Fibroblast of villous mesenchyme (primary cell): ENCODE data around the gene MEF2D. TPM values are rescaled to one million over a fixed set of nuclear protein-coding genes. Genes with fewer than 3 reads are reported as not detected.

Source experiments
- DNase-seq: peaks from one replicate; pipeline ENCODE4 v3.0.0-alpha.2; 2010; ENCODE audit warnings: low read depth
- H3K4me3 ChIP-seq: 2 replicates; pipeline ENCODE4 v1.5.1; 2011; ENCODE audit warnings: low read depth, mild to moderate bottlenecking, low read length
- total RNA-seq: library from RNA; depleted of rRNA; stranded (reverse); fragments of >200 nt; gene quantifications from 2 replicates; pipeline ENCODE4 v1.2.3, GENCODE V29; 2012
- TF ChIP-seq, protein P1 (sequence below): IDR thresholded peaks from 2 replicates; pipeline ENCODE4 v1.5.1; 2012; ENCODE audit warnings: low read depth, mild to moderate bottlenecking, low read length; ENCODE audit not compliant: insufficient read depth

Gene MEF2D
- total RNA-seq, 1 donor = 10.8 TPM

GRCh38 chr1:156424806-156425432 lies 75.7 kb downstream of the MEF2D start:
- TF ChIP-seq, protein P1, sequence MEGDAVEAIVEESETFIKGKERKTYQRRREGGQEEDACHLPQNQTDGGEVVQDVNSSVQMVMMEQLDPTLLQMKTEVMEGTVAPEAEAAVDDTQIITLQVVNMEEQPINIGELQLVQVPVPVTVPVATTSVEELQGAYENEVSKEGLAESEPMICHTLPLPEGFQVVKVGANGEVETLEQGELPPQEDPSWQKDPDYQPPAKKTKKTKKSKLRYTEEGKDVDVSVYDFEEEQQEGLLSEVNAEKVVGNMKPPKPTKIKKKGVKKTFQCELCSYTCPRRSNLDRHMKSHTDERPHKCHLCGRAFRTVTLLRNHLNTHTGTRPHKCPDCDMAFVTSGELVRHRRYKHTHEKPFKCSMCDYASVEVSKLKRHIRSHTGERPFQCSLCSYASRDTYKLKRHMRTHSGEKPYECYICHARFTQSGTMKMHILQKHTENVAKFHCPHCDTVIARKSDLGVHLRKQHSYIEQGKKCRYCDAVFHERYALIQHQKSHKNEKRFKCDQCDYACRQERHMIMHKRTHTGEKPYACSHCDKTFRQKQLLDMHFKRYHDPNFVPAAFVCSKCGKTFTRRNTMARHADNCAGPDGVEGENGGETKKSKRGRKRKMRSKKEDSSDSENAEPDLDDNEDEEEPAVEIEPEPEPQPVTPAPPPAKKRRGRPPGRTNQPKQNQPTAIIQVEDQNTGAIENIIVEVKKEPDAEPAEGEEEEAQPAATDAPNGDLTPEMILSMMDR = no peak
- no peak for DNase-seq
- H3K4me3 ChIP-seq = no peak overlapping the region

DNA sequence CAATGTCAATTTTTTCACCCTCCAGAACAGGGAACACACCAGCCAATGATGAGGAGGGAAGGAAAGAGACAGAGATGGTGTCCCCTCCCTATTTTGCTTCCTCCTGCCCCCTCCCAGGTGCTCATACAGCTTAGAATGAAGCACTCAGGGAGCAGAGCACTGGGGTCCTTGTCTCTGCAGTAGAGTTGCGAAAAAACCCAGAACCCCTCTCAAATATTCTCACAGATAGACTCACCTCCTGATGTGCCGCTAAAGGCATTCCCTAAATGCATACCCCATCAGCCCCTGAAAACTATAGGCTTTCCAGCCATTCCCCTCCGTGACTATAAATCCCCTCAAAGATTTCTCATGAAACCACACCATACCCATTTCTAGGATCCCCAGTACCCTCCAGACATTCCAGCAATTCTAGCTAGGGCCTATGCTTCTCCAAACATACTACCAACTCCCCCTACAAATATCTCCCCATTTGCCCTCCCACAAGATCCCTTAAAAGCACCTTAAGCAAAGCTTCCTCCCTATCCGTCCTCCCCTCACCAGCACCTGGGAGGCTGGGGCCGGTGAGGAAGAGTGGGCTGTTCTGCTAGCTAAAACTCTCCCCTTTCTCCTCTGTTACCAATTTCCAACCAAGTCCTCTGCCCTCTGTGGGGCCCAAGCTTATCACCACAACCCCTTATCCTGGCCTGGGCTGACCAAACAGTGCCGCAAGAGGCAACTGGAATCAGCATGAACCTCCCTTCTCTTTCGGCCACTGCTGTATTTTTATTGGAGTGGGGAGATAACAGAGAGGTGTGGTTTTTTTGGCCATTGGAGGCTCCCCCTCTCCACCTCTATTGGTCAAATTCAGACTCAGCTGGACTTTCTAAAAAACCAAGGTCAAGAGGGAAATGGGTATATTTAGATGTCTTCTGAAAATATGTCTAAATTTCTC lies 76.9 kb downstream of the MEF2D start:
- DNase-seq = no peak
- H3K4me3 ChIP-seq = no peak overlapping the region
- TF ChIP-seq, protein P1 = no peak

DNA sequence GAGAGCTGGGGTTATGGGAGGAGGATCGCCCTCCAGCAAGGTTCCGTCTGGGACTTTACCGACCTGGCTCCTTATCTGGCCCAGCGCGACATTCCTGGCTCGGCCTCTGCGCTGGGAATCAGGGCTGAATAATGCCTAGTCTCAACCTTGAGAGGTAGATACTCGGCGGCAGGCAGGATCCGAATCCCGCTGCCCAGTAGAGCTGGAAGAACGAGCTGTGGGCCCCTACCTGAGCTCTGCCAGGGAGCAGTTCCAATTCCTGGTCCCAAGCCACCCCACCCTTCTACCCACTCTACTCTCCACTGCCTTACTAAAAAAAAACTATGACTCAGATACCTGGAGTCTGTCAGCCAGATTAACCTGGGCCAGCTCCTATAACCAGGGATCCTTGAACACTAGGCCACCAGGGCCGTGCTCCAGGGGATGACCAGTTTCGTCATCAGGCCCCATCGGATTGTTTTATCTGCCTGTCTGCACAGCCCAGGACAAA lies 77.9 kb downstream of the MEF2D start:
- TF ChIP-seq, protein P1 = no peak
- no peak overlapping the region for H3K4me3 ChIP-seq
- DNase-seq = no peak

- TF ChIP-seq, protein P1 = no peak
- no peak for DNase-seq
- no peak overlapping the region for H3K4me3 ChIP-seq
Measured at GRCh38 chr1:156421939-156422601, 78.5 kb downstream of the MEF2D start.

DNA sequence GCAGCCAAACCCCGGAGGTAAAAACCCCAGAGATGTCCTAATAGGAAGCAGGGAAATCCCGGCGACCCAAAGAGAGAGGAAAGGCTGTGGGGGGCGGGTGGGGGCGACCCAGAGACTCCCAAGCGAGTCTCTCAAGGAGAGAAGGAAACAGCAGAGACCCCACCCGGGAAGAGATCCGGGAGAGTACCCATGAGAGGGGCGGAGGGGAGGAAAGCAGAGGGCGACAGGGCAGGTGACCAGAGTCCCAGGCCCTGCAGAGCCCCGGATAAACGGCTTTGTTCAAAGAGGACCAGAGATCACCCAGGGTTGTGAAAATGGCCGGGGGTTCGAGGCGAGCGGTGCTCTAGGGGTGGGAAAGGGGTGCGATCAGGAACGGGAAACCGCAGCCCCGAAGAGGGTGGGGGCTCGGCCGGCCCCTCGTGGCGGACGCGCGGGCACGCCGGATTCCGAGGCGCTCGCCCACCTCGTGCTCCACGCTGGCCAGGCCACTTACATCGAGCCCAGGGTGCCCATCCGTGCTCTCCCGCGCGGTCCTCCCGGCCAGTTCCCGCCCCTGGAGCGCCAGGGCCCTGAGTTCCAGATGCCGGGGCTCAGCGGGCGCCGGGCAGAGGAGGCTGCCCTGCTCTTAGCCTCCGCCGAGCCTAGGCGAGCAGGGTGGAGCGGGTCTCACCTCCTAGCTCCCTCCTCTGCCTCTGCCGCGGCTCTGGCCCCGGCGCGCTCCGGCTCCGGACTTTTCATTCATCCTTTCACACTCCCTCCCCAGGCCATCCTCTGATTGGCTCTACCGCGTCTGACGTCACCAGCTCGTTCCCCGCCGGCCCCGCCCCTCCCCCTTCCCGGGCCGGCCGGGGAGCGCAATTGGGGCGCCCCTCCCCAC lies 79.3 kb downstream of the MEF2D start:
- peak; percentile 72 for DNase-seq
- TF ChIP-seq, protein P1 = no peak
- H3K4me3 ChIP-seq = peak overlapping the region; percentile 17
